Measurements from ENCODE around the gene RIC8B.

The RIC8B gene

GRCh38 chr12:106758349-106759110, 16.0 kb upstream of the RIC8B start:
- DNase-seq (ENCODE audit: low read depth) = no peak

- no peak for DNase-seq (ENCODE audit: low read depth)
Observed at GRCh38 chr12:106759526-106760183, 14.8 kb upstream of the RIC8B start.

GRCh38 chr12:106760184-106760531, 14.3 kb upstream of the RIC8B start:
- DNase-seq (ENCODE audit: low read depth) = no peak

GRCh38 chr12:106764220-106764619, 10.3 kb upstream of the RIC8B start:
- no peak for DNase-seq (ENCODE audit: low read depth)

GRCh38 chr12:106764738-106765137, 9.7 kb upstream of the RIC8B start:
- DNase-seq (ENCODE audit: low read depth) = no peak

GRCh38 chr12:106766393-106766826, 8.1 kb upstream of the RIC8B start:
- no peak for DNase-seq (ENCODE audit: low read depth)

GRCh38 chr12:106767206-106767605, 7.3 kb upstream of the RIC8B start:
- no peak for DNase-seq (ENCODE audit: low read depth)

- no peak for DNase-seq (ENCODE audit: low read depth)
Observed at GRCh38 chr12:106767954-106768822, 6.3 kb upstream of the RIC8B start.

- DNase-seq (ENCODE audit: low read depth) = no peak
Observed at GRCh38 chr12:106769078-106769477, 5.4 kb upstream of the RIC8B start.

GRCh38 chr12:106769546-106769945, 4.9 kb upstream of the RIC8B start:
- no peak for DNase-seq (ENCODE audit: low read depth)

GRCh38 chr12:106771425-106771824, 3.1 kb upstream of the RIC8B start:
- DNase-seq (ENCODE audit: low read depth) = no peak

- DNase-seq (ENCODE audit: low read depth) = no peak
Observed at GRCh38 chr12:106773286-106774004, 1.0 kb upstream of the RIC8B start.

GRCh38 chr12:106774808-106775524, 484 bp downstream of the RIC8B start:
- DNase-seq (ENCODE audit: low read depth) = no peak

GRCh38 chr12:106776897-106777296, 2.4 kb downstream of the RIC8B start:
- no peak for DNase-seq (ENCODE audit: low read depth)

- no peak for DNase-seq (ENCODE audit: low read depth)
Observed at GRCh38 chr12:106780010-106780631, 5.6 kb downstream of the RIC8B start.

- DNase-seq (ENCODE audit: low read depth) = no peak
Observed at GRCh38 chr12:106782619-106783018, 8.1 kb downstream of the RIC8B start.

- no peak for DNase-seq (ENCODE audit: low read depth)
Observed at GRCh38 chr12:106783515-106783914, 9.0 kb downstream of the RIC8B start.

GRCh38 chr12:106790020-106790419, 15.5 kb downstream of the RIC8B start:
- DNase-seq (ENCODE audit: low read depth) = no peak

- no peak for DNase-seq (ENCODE audit: low read depth)
Observed at GRCh38 chr12:106791531-106791930, 17.0 kb downstream of the RIC8B start.

GRCh38 chr12:106794369-106794768, 19.9 kb downstream of the RIC8B start:
- DNase-seq (ENCODE audit: low read depth) = no peak

- no peak for DNase-seq (ENCODE audit: low read depth)
Observed at GRCh38 chr12:106801167-106801708, 26.8 kb downstream of the RIC8B start.
